NCI-H2171 treated with DMSO at 0.1 percent for 48 hours (cell line): ENCODE measurements around the gene SMIM45.

ENCODE experiments used
- DNase-seq: peaks from one replicate; lab custom pipeline; 2025; lab: John Stamatoyannopoulos, UW

Gene SMIM45

GRCh38 chr22:41915786-41916493 is 36.0 kb upstream of the SMIM45 start:
- no peak for DNase-seq

- no peak for DNase-seq
Observed at GRCh38 chr22:41916745-41917358, 35.1 kb upstream of the SMIM45 start.

GRCh38 chr22:41917375-41917902 is 34.5 kb upstream of the SMIM45 start:
- no peak for DNase-seq

GRCh38 chr22:41917903-41918791 is 33.8 kb upstream of the SMIM45 start:
- DNase-seq = peak; percentile 27

GRCh38 chr22:41919357-41920224 is 32.4 kb upstream of the SMIM45 start:
- DNase-seq = peak; percentile 26

- no peak for DNase-seq
Observed at GRCh38 chr22:41920271-41920976, 31.5 kb upstream of the SMIM45 start.

GRCh38 chr22:41922328-41922727 is 29.6 kb upstream of the SMIM45 start:
- no peak for DNase-seq

- no peak for DNase-seq
Observed at GRCh38 chr22:41922940-41923594, 28.9 kb upstream of the SMIM45 start.

- no peak for DNase-seq
Observed at GRCh38 chr22:41923595-41924276, 28.2 kb upstream of the SMIM45 start.

GRCh38 chr22:41925783-41926460 is 26.0 kb upstream of the SMIM45 start:
- DNase-seq = peak; percentile 67

- DNase-seq = no peak
Observed at GRCh38 chr22:41927813-41928212, 24.1 kb upstream of the SMIM45 start.

GRCh38 chr22:41928593-41929417 is 23.1 kb upstream of the SMIM45 start:
- DNase-seq = no peak

GRCh38 chr22:41929418-41929810 is 22.5 kb upstream of the SMIM45 start:
- peak; percentile 44 for DNase-seq

- DNase-seq = peak; percentile 58
Observed at GRCh38 chr22:41931701-41932269, 20.2 kb upstream of the SMIM45 start.

- DNase-seq = no peak
Observed at GRCh38 chr22:41932353-41932752, 19.6 kb upstream of the SMIM45 start.

- no peak for DNase-seq
Observed at GRCh38 chr22:41933411-41934177, 18.4 kb upstream of the SMIM45 start.
